ENCODE results near the gene THAP3.

THAP3 gene

GRCh38 chr1:6614929-6615785 lies 9.5 kb upstream of the THAP3 start:
- Histone ChIP-seq H3K4me2 (ENCODE audit: low read depth, low read length, poor library complexity, severe bottlenecking) (peak overlapping the region; percentile 71), H3K9me2 (replicated peaks; ENCODE audit: low read depth, low read length) (no peaks in the 10 kb centered on the region), H3K79me2 (ENCODE audit: insufficient read depth, low read length) (peaks cover 64% of the 10 kb centered on the region), H3K27me3 (ENCODE audit: insufficient read depth, low read length, poor library complexity, severe bottlenecking) (peaks cover 4% of the 10 kb centered on the region), H3K9ac (ENCODE audit: low read depth, low read length, poor library complexity, severe bottlenecking) (peak overlapping the region; percentile 70), H3K4me1 (ENCODE audit: insufficient read depth, low read length, poor library complexity, severe bottlenecking) (peaks cover 6% of the 10 kb centered on the region), H3F3A (ENCODE audit: low read depth) (no peaks in the 10 kb centered on the region), H3K4me3 (ENCODE audit: low read length, poor library complexity, severe bottlenecking) (peak overlapping the region; percentile 93), H3K9me3 (ENCODE audit: insufficient read depth, low read depth, low read length) (no peaks in the 10 kb centered on the region), H4K20me1 (ENCODE audit: insufficient read depth, low read length, poor library complexity, severe bottlenecking) (peaks cover 30% of the 10 kb centered on the region), H3K36me3 (ENCODE audit: insufficient read depth, low read length) (peaks cover 17% of the 10 kb centered on the region; the same call in 1 of the 2 replicates), H2AFZ (ENCODE audit: low read length) (no peak overlapping the region)
- TF ChIP-seq CTCF (conservative IDR thresholded peaks at IDR 0.05; ENCODE audit: low read length) (no peak), EZH2phosphoT487 (IDR thresholded peaks at IDR 0.05; ENCODE audit: borderline replicate concordance) (no peak)

- no peak overlapping the region for H3K9ac ChIP-seq (ENCODE audit: low read depth, low read length, poor library complexity, severe bottlenecking)
- peaks cover 49% of the 10 kb centered on the region; the same call in 1 of the 2 replicates for H3K36me3 ChIP-seq (ENCODE audit: insufficient read depth, low read length)
- TF ChIP-seq EZH2phosphoT487 (IDR thresholded peaks at IDR 0.05; ENCODE audit: borderline replicate concordance) (no peak), CTCF (conservative IDR thresholded peaks at IDR 0.05; ENCODE audit: low read length) (no peak)
- no peaks in the 10 kb centered on the region for H3K9me3 ChIP-seq (ENCODE audit: insufficient read depth, low read depth, low read length)
- peaks cover 32% of the 10 kb centered on the region for H4K20me1 ChIP-seq (ENCODE audit: insufficient read depth, low read length, poor library complexity, severe bottlenecking)
- H3K4me1 ChIP-seq (ENCODE audit: insufficient read depth, low read length, poor library complexity, severe bottlenecking): no peaks in the 10 kb centered on the region
- peaks cover under 1% of the 10 kb centered on the region for H3K27me3 ChIP-seq (ENCODE audit: insufficient read depth, low read length, poor library complexity, severe bottlenecking)
- no peak overlapping the region for H3K4me2 ChIP-seq (ENCODE audit: low read depth, low read length, poor library complexity, severe bottlenecking)
- H3F3A ChIP-seq (ENCODE audit: low read depth): peaks cover 3% of the 10 kb centered on the region; the same call in 1 of the 2 replicates
- H3K4me3 ChIP-seq (ENCODE audit: low read length, poor library complexity, severe bottlenecking): no peak overlapping the region
- peaks cover 72% of the 10 kb centered on the region for H3K79me2 ChIP-seq (ENCODE audit: insufficient read depth, low read length)
- H2AFZ ChIP-seq (ENCODE audit: low read length): no peak overlapping the region
- H3K9me2 ChIP-seq (replicated peaks; ENCODE audit: low read depth, low read length): no peaks in the 10 kb centered on the region
Observed at GRCh38 chr1:6619045-6619444, 5.6 kb upstream of the THAP3 start.

DNA sequence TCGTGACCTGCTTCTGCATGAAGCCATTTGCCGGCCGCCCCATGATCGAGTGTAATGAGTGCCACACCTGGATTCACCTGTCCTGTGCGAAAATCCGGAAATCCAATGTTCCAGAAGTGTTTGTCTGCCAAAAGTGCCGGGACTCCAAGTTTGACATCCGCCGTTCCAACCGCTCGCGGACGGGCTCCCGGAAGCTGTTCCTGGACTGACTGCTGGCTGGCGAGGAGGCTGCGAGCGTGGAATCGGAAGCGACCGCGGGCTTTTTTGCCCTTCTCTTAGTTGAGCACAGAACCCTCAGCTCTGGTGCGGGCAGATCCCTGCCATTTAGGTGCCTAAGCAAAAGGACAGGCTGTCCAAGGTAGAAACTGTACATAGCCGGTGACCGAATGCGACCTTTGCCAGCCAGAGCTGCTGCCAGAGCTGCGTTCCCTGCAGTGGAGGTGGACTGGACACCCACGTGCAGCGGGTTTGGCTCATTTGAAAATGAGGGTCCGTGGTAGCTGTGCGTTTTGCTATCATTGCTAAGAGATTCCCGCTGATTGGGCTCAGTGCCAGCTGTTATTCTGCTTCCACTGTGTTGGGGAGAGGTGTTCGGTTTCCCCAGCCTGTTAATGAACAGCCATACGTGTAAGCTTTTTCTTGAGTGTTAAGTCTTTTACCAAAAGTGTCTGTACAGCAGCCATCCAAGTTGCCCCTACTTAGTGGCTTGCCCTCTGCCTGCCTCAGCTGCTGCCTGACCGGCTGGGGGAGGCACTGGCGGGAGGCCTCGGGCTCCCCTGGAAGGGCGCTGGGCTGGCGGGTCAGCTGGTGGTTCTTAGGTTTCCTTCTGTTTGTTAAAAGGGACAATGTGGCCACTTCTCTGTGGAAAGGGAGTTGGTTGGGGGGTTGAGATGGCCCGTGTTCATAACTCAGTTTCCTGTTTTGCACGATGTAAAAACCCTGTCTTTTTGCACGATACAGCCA lies 3.0 kb upstream of the THAP3 start:
- Histone ChIP-seq H3K79me2 (ENCODE audit: insufficient read depth, low read length) (peaks cover 74% of the 10 kb centered on the region), H3K4me3 (ENCODE audit: low read length, poor library complexity, severe bottlenecking) (no peak overlapping the region), H3K27me3 (ENCODE audit: insufficient read depth, low read length, poor library complexity, severe bottlenecking) (no peaks in the 10 kb centered on the region), H3K9me3 (ENCODE audit: insufficient read depth, low read depth, low read length) (no peaks in the 10 kb centered on the region), H2AFZ (ENCODE audit: low read length) (no peak overlapping the region), H4K20me1 (ENCODE audit: insufficient read depth, low read length, poor library complexity, severe bottlenecking) (peaks cover 28% of the 10 kb centered on the region), H3K36me3 (ENCODE audit: insufficient read depth, low read length) (peaks cover 50% of the 10 kb centered on the region; the same call in 1 of the 2 replicates), H3K9me2 (replicated peaks; ENCODE audit: low read depth, low read length) (no peaks in the 10 kb centered on the region), H3K4me1 (ENCODE audit: insufficient read depth, low read length, poor library complexity, severe bottlenecking) (peaks cover 6% of the 10 kb centered on the region), H3K4me2 (ENCODE audit: low read depth, low read length, poor library complexity, severe bottlenecking) (no peak overlapping the region), H3F3A (ENCODE audit: low read depth) (peaks cover 3% of the 10 kb centered on the region; the same call in 1 of the 2 replicates), H3K9ac (ENCODE audit: low read depth, low read length, poor library complexity, severe bottlenecking) (no peak overlapping the region)
- TF ChIP-seq CTCF (conservative IDR thresholded peaks at IDR 0.05; ENCODE audit: low read length): no peak
- no peak for TF ChIP-seq EZH2phosphoT487 (IDR thresholded peaks at IDR 0.05; ENCODE audit: borderline replicate concordance)
